CD4-positive, CD25-positive, alpha-beta regulatory T cell (primary cell): ENCODE results near the gene SART3. TPM values are rescaled to one million over a fixed set of nuclear protein-coding genes. Genes with fewer than 3 reads are reported as not detected.
A peak's percentile ranks its signal among the peaks of the same experiment; 100 is the strongest.

Source experiments
- ATAC-seq, 2 donors: fragments of 150-1000 bp; cut with Tn5 transposase; one replicate each; pipeline ENCODE4 v1.10.0; 2021; ENCODE audit warnings: low read depth in 2 of 2, moderate number of reproducible peaks in 2 of 2, moderate library complexity in 1 of 2
- DNase-seq, 3 donors: peaks; one replicate each; pipeline versions ENCODE4 v3.0.0 to v3.0.0-alpha.2; 2012 to 2022; ENCODE audit warnings: mixed read lengths in 1 of 3
- H3K27ac ChIP-seq: one replicate; pipeline ENCODE4 v1.7.0; 2013; ENCODE audit warnings: mild to moderate bottlenecking, low read length; ENCODE audit not compliant: insufficient read depth, poor library complexity, severe bottlenecking
- H3K27me3 ChIP-seq: one replicate; pipeline ENCODE4 v1.7.0; 2013; ENCODE audit warnings: low read length; ENCODE audit not compliant: control insufficient read depth, insufficient read depth
- H3K36me3 ChIP-seq: one replicate; pipeline ENCODE4 v1.7.0; 2013; ENCODE audit warnings: mild to moderate bottlenecking, low read length, moderate library complexity; ENCODE audit not compliant: control insufficient read depth, insufficient read depth
- H3K4me1 ChIP-seq: 2 replicates; pipeline ENCODE4 v1.7.0; 2013; ENCODE audit warnings: mild to moderate bottlenecking, low read length; ENCODE audit not compliant: insufficient read depth, control insufficient read depth, poor library complexity, severe bottlenecking
- H3K4me3 ChIP-seq: one replicate; pipeline ENCODE4 v1.7.0; 2013; ENCODE audit warnings: low read depth, mild to moderate bottlenecking, low read length, moderate library complexity
- H3K9me3 ChIP-seq, 2 experiments: 1 replicate in 1 of 2; 2 replicates in 1 of 2; pipeline ENCODE4 v1.7.0; 2013; ENCODE audit warnings: low read length in 2 of 2, mild to moderate bottlenecking in 1 of 2, moderate library complexity in 1 of 2; ENCODE audit not compliant: control insufficient read depth in 2 of 2
- H3K27ac Mint-ChIP-seq, 3 donors: one replicate each; pipeline ENCODE4 v1.8.0; 2020 to 2022; ENCODE audit warnings: mild to moderate bottlenecking in 3 of 3, mixed read lengths in 3 of 3, moderate library complexity in 2 of 3
- H3K27me3 Mint-ChIP-seq: one replicate; pipeline ENCODE4 v1.8.0; 2022; ENCODE audit warnings: mild to moderate bottlenecking, mixed read lengths
- H3K36me3 Mint-ChIP-seq: one replicate; pipeline ENCODE4 v1.8.0; 2020; ENCODE audit warnings: mixed read lengths
- H3K4me1 Mint-ChIP-seq, 4 donors: one replicate each; pipeline ENCODE4 v1.8.0; 2020 to 2022; ENCODE audit warnings: mixed read lengths in 4 of 4, mild to moderate bottlenecking in 1 of 4
- H3K4me3 Mint-ChIP-seq, 4 donors: one replicate each; pipeline ENCODE4 v1.8.0; 2020 to 2022; ENCODE audit warnings: mild to moderate bottlenecking in 4 of 4, mixed read lengths in 4 of 4, moderate library complexity in 3 of 4
- H3K9me3 Mint-ChIP-seq, 7 donors: one replicate each; pipeline ENCODE4 v1.8.0; 2020 to 2022; ENCODE audit warnings: mixed read lengths in 7 of 7, mild to moderate bottlenecking in 3 of 7, moderate library complexity in 2 of 7
- polyA plus RNA-seq, 4 donors: library from polyadenylated mRNA; unstranded; fragments of 300-500 nt; fragmentation: Illumina TruSeq; gene quantifications; one replicate each; pipeline ENCODE4 v1.2.3, GENCODE V29; 2021
- total RNA-seq: library from RNA; stranded (reverse); gene quantifications from one replicate; pipeline ENCODE4 v1.2.3, GENCODE V29; 2022

The SART3 gene
- total and polyA plus RNA-seq, 5 donors from 2014 or later = 25.3 to 107 (median 32.6) TPM

DNA sequence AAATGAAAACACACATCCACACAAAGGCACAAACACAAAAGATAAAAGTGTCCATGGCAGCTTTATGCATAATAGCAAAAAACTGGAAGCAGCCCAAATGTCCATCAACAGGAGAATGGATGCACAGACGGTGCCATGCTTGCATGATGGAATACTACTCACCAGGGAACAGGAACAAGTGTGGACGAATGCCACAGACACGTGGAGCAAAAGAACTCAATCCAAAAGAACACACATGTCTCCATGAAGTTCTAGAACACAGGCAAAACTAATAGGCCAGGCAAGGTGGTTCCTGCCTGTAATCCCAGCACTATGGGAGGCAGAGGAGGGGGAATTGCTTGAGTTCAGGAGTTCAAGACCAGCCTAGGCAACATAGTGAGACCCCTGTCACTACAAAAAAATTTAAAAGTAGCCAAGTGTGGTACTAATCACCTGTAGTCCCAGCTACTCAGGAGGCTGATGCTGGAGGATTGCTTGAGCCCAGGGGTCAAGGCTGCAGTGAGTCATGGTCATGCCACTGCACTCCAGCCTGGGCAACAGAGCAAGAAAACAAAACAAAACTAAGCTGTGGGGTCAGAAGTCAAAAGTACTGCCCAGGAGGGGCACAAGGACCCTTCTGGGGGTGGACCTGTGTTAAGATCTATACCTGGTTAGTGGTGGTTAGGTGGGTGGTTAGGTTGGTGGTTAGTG lies 44.2 kb upstream of the SART3 start:
- Histone ChIP-seq H3K4me3 (no peak overlapping the region), H3K27ac (no peak overlapping the region), H3K36me3 (no peaks in the 10 kb centered on the region), H3K9me3 (no peaks in the 10 kb centered on the region), H3K4me1 (no peaks in the 10 kb centered on the region), H3K27me3 (no peaks in the 10 kb centered on the region)
- Mint-ChIP-seq H3K4me3 (peak overlapping the region in 1 of 4 donors; percentile 39), H3K4me1 (no peaks in the 10 kb centered on the region), H3K27me3 (no peaks in the 10 kb centered on the region), H3K9me3 (no peaks in the 10 kb centered on the region), H3K36me3 (no peaks in the 10 kb centered on the region), H3K27ac (peak overlapping the region in 1 of 3 donors; percentile 80)
- ATAC-seq (no peak), DNase-seq (no peak)

DNA sequence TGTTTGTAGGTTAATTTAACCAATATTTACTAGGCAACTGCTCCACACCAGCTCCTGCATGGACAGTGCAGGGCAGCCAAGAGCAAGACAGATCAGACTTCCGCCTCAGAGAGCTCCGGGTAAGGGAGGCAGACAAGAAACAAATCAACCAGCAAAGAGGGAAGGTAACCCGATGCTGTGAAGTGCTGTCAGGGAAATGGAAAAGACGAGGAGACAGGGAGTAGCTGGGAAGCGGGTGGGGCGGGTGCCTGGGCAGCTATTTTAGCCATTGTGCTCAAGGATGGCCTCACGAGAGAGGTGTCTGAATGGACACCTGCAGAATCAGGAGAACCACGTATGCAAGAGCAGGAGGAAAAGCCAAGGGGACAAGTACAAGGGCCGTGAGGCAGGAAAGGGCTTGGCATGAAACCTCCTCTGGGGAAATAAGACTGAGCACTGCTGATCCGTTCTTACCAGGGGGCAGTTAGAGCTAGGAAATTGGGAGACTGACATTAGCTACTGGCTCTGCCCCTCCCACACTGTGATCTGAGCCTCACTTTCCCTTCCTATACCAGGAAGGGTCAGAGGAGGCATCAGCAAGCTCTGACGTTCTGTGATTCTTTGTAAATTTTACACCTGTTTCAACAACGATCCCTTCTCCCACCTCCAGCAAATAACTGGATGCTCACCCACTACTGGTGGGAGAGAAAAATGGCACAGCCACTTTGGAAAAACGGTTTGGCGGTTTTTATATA lies 43.4 kb upstream of the SART3 start:
- no peaks in the 10 kb centered on the region for H3K27me3 ChIP-seq
- DNase-seq = no peak
- Mint-ChIP-seq H3K36me3 (no peaks in the 10 kb centered on the region), H3K4me1 (no peaks in the 10 kb centered on the region), H3K27ac (peak overlapping the region in 1 of 3 donors; percentile 52), H3K9me3 (no peaks in the 10 kb centered on the region), H3K4me3 (no peak overlapping the region), H3K27me3 (no peaks in the 10 kb centered on the region)
- no peaks in the 10 kb centered on the region for H3K9me3 ChIP-seq
- no peaks in the 10 kb centered on the region for H3K36me3 ChIP-seq
- ATAC-seq = no peak
- no peaks in the 10 kb centered on the region for H3K4me1 ChIP-seq
- H3K4me3 ChIP-seq = no peak overlapping the region
- H3K27ac ChIP-seq = no peak overlapping the region

GRCh38 chr12:108603743-108604142 lies 42.8 kb upstream of the SART3 start:
- Histone ChIP-seq H3K27me3 (no peaks in the 10 kb centered on the region), H3K27ac (no peak overlapping the region), H3K9me3 (no peaks in the 10 kb centered on the region), H3K4me3 (no peak overlapping the region), H3K4me1 (no peaks in the 10 kb centered on the region), H3K36me3 (no peaks in the 10 kb centered on the region)
- ATAC-seq = no peak
- no peaks in the 10 kb centered on the region for H3K36me3 Mint-ChIP-seq
- H3K9me3 Mint-ChIP-seq = peaks cover 0 to 2% (median 0%) of the 10 kb centered on the region in 7 donors
- H3K27me3 Mint-ChIP-seq = peaks cover 3% of the 10 kb centered on the region
- DNase-seq = no peak
- H3K4me3 Mint-ChIP-seq = no peak overlapping the region
- no peaks in the 10 kb centered on the region for H3K4me1 Mint-ChIP-seq
- no peak overlapping the region for H3K27ac Mint-ChIP-seq

- H3K27me3 Mint-ChIP-seq = peaks cover 6% of the 10 kb centered on the region
- peaks cover 0 to 2% (median 0%) of the 10 kb centered on the region in 7 donors for H3K9me3 Mint-ChIP-seq
- H3K27ac Mint-ChIP-seq = no peak overlapping the region
Observed at GRCh38 chr12:108602976-108603704, 42.2 kb upstream of the SART3 start.

DNA sequence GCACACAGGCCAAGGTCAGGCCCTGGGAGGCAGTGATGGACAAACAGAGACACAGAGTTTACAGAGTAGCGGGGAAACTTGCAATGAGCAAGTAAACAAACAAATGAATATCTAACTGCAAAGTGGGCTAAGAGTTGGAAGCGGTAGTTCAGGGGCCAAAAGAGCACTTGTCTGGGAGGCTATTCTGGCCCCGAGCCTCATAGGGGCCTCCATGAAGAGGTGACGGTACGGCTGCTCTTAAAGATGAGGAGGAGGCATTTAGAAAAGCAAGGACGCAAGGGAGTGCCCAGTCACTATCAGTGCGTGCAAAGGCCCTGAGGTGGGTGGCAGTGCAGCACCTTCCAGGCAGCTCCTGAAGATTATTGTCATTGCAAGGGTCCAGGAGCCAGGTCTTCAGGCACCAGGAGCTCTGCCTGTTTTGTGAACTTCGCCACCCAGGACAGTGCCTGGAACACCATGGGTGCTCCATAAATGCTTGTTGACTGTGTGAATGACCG lies 41.3 kb upstream of the SART3 start:
- Mint-ChIP-seq H3K36me3 (no peaks in the 10 kb centered on the region), H3K4me3 (no peak overlapping the region), H3K27ac (peak overlapping the region in 1 of 3 donors; percentile 74)

More at GRCh38 chr12:108602976-108603704, 42.2 kb upstream of the SART3 start:
- H3K4me1 Mint-ChIP-seq = no peaks in the 10 kb centered on the region
- DNase-seq (no peak), ATAC-seq (no peak)
- Histone ChIP-seq H3K4me3 (no peak overlapping the region), H3K9me3 (no peaks in the 10 kb centered on the region), H3K27ac (no peak overlapping the region), H3K4me1 (no peaks in the 10 kb centered on the region), H3K27me3 (no peaks in the 10 kb centered on the region), H3K36me3 (no peaks in the 10 kb centered on the region)
- no peaks in the 10 kb centered on the region for H3K36me3 Mint-ChIP-seq
- H3K4me3 Mint-ChIP-seq = no peak overlapping the region

DNA sequence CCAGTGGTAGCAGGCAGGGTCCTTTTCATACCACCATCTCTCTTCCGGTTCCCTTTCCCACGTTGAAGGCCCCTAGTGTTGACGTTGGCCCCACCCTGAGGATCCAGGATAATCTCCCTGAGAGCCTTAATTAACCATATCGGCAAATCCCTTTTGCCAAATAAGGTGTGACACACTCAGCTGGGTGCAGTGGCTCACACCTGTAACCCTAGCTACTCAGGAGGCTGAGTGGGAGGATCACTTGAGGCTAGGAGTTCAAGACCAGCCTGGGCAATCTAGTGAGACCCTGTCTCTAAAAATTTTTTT lies 39.7 kb upstream of the SART3 start:
- H3K4me3 ChIP-seq = no peak overlapping the region
- no peaks in the 10 kb centered on the region for H3K9me3 ChIP-seq
- H3K36me3 Mint-ChIP-seq = no peaks in the 10 kb centered on the region
- H3K36me3 ChIP-seq = no peaks in the 10 kb centered on the region
- no peak overlapping the region for H3K27ac Mint-ChIP-seq
- no peak for ATAC-seq
- no peak for DNase-seq
- peaks cover 14% of the 10 kb centered on the region for H3K27me3 Mint-ChIP-seq
- no peaks in the 10 kb centered on the region for H3K27me3 ChIP-seq
- peaks cover 0 to 2% (median 0%) of the 10 kb centered on the region in 7 donors for H3K9me3 Mint-ChIP-seq
- H3K27ac ChIP-seq = no peak overlapping the region
- no peaks in the 10 kb centered on the region for H3K4me1 ChIP-seq
- H3K4me3 Mint-ChIP-seq = no peak overlapping the region
- no peaks in the 10 kb centered on the region for H3K4me1 Mint-ChIP-seq

More for the DNA sequence above, 41.3 kb upstream of the SART3 start:
- Histone ChIP-seq H3K27me3 (no peaks in the 10 kb centered on the region), H3K36me3 (no peaks in the 10 kb centered on the region), H3K4me1 (no peaks in the 10 kb centered on the region), H3K4me3 (no peak overlapping the region), H3K27ac (no peak overlapping the region), H3K9me3 (no peaks in the 10 kb centered on the region)
- peaks cover 0 to 2% (median 0%) of the 10 kb centered on the region in 7 donors for H3K9me3 Mint-ChIP-seq
- DNase-seq = no peak
- H3K4me1 Mint-ChIP-seq = no peaks in the 10 kb centered on the region
- no peak for ATAC-seq
- peaks cover 14% of the 10 kb centered on the region for H3K27me3 Mint-ChIP-seq

DNA sequence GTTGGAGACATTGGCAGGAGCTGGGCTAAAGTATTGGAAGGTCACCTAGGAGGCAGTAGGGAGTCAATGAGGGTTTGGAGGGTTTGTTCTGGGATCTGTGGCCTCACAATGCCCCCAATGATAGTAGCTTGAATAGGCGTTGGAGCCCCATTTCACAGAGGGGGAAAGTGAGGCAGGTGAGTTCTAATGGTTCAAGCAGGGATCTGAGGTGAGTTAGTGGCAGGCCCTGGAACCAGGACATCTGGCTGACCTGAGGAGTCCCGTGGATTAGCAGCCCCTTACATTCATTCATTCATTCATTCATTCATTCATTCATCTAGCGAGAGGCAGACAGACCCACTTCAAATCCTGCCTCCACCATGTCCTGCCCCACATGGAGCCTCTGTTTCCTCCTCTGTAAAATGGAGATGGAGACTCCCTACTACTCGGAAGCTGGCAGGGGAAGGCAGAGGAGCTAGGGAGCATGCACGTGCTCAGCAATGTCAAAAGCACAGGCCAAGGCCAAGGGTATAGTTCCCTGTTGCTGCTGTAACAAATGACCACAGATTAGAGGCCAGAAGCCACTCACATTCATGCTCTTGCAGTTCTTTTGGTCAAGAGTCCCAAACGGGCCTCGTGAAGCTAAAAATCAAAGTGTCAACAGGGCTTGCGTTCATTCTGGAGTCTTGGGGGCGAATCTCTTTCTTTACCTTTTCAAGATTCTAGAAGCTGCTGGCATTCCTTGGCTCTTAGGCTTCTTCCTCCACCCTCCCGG lies 39.2 kb upstream of the SART3 start:
- no peaks in the 10 kb centered on the region for H3K27me3 ChIP-seq
- H3K36me3 Mint-ChIP-seq = no peaks in the 10 kb centered on the region
- no peak for ATAC-seq
- H3K27ac ChIP-seq = no peak overlapping the region
- H3K27me3 Mint-ChIP-seq = peaks cover 14% of the 10 kb centered on the region
- H3K9me3 Mint-ChIP-seq = peaks cover 0 to 2% (median 0%) of the 10 kb centered on the region in 7 donors
- H3K4me3 Mint-ChIP-seq = no peak overlapping the region
- H3K36me3 ChIP-seq = no peaks in the 10 kb centered on the region
- no peaks in the 10 kb centered on the region for H3K4me1 Mint-ChIP-seq
- H3K4me3 ChIP-seq = no peak overlapping the region
- no peak for DNase-seq
- H3K4me1 ChIP-seq = no peaks in the 10 kb centered on the region
- no peak overlapping the region for H3K27ac Mint-ChIP-seq
- no peaks in the 10 kb centered on the region for H3K9me3 ChIP-seq
